SK-N-DZ (cell line): ENCODE data around the gene REEP3.
A peak's percentile ranks its signal among the peaks of the same experiment; 100 is the strongest.
"Not testable (repeated sequence)": the region's sequence is repeated elsewhere in the genome, so short reads cannot be mapped to it uniquely, and the experiment has no call there.

Source experiments
- DNase-seq: peaks from one replicate; pipeline ENCODE4 v3.0.0-alpha.2; 2015; ENCODE audit warnings: low spot score

Gene REEP3

GRCh38 chr10:63548860-63549259 is 27.7 kb downstream of the REEP3 start:
- DNase-seq: no peak

- DNase-seq: no peak
These were observed 28.6 kb downstream of the REEP3 start for GRCh38 chr10:63549810-63550209.

DNA sequence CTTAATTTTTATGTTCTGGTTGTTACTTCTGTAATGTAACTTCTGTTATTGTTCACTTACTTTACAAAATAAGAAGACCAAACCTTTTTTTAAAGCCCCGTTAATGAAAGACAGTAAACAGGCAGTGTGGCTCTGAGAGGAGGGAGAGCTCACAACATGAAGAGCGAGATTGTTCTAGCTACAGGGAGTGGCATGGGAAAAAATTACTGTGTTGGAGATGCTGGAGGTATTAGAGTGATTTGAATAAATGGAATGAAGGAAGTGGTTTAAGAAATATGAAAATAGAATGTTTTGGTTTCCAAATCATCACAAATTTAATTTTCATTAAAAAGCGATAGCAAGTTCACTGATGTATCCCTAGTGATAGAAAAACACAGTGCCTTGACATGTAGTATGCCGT is 31.8 kb downstream of the REEP3 start:
- no peak for DNase-seq

GRCh38 chr10:63553473-63553872 is 32.3 kb downstream of the REEP3 start:
- no peak for DNase-seq

DNA sequence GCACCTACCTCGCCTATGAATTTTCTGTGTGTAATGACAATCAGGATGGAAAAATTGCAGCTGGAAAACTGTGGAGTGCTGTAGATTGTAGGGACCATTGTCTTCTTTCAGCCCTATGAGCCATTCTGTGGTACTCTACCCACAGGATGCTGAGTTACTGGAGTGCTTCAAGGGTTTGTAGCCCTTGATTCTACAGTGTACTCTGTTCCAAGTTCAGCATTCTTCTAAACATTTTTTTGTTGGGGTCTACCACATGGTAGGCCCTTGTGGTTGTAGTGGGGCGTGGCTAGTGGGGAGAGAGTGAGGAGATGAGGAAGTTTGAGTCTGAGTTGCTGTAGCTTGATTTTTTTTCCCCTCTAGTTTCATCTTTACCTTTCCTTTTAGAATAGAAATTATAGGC is 33.5 kb downstream of the REEP3 start:
- no peak for DNase-seq

- no peak for DNase-seq
These were observed 34.1 kb downstream of the REEP3 start for GRCh38 chr10:63555330-63555729.

DNA sequence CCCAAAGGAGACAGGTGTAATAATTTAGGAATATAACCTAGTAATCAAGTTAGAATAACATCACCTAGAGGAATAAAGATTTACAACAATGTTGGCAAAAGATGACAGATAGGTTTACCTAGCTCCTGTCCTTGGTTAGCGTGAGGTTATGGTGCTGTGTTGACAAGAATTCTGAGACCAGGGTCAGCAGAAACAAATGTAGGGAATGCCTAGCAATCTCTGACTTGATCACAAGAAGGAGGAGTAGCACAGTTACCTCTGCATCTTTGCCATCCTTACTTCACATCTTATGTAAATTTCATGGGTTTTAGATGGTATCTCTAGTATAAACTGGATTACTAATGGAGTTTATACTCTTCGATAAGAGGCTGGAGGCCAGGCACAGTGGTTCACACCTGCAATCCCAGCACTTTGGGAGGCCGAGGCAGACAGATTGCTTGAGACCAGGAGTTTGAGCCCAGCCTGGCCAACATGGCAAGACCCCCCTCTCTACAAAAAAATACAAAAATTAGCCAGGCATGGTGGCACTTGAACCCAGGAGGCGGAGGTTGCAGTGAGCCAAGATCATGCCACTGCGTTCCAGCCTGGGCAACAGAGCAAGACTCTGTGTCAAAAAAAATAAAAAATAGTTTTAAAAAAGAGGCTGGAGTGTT is 37.1 kb downstream of the REEP3 start:
- no peak for DNase-seq

DNA sequence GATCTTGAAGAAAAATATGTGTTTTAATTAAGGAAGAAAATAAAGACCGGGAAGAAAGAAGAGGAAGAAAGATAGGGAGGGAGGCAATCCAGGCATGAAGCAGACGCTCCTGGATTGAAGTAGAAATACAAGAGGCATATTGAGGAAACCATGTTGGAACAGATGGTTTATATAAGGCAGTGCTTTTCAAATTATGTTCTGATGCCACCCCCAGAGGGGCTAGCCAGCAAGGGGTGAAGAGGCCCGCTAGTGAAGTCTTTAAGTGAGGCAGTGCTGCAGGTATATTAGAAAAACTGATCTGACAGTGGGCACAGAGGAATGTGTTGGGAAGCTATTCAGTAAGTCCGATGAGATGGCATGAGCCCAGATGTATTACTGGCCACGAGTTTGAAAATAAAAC is 40.1 kb downstream of the REEP3 start:
- DNase-seq: no peak

DNA sequence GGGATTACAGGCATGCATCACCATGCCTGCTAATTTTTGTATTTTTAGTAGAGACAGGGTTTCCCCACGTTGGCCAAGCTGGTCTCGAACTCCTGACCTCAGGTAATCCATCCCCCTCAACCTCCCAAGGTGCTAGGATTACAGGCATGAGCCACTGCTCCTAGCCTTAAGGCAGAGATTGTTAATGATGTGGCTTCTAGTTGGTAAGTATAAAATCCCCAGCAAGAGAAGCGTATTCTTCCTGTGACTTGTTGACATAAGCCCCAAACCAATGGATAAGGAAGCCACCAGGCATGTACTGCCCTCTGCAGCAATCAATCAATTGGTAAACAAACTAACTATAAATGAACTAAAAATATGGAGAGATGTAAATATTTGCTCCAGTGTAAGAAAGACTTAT is 41.2 kb downstream of the REEP3 start:
- DNase-seq: no peak

DNA sequence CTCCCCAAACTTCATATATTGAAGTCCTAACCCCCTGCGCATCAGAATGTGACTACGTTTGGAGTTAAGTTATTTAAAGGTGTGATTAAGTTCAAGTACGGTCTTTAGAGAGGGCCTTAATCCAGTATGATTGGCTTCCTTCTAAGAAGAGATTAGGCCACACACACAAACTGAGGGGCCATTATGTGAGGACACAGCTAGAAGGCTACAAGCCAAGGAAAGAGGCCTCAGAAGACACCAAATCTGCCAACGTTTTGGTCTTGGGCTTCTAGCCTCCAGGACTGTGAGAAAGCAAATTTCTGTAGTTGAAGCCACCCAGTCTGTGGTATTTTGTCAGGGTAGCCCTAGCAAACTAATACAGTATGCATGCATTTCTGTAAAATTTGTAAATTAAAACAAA is 41.7 kb downstream of the REEP3 start:
- DNase-seq: no peak

- DNase-seq: peak; percentile 28
These were observed 42.4 kb downstream of the REEP3 start for GRCh38 chr10:63563623-63564022.

DNA sequence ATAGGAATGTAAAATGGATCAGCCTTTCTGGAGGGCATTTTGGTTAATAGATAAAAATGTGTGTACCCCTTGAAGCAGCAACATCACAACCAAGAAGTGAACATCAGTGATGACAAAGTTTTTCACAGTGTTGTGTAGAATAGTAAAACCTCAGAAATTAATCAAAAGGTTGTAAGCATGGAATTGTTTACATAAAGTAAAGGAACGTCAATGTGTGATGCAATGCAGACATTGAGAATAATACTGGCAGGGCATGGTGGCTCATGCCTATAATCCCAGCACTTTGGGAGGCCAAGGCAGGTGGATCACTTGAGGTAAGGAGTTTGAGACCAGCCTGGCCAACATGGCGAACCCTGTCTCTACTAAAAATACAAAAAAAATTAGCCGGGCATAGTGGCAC is 43.5 kb downstream of the REEP3 start:
- not testable (repeated sequence) for DNase-seq

DNA sequence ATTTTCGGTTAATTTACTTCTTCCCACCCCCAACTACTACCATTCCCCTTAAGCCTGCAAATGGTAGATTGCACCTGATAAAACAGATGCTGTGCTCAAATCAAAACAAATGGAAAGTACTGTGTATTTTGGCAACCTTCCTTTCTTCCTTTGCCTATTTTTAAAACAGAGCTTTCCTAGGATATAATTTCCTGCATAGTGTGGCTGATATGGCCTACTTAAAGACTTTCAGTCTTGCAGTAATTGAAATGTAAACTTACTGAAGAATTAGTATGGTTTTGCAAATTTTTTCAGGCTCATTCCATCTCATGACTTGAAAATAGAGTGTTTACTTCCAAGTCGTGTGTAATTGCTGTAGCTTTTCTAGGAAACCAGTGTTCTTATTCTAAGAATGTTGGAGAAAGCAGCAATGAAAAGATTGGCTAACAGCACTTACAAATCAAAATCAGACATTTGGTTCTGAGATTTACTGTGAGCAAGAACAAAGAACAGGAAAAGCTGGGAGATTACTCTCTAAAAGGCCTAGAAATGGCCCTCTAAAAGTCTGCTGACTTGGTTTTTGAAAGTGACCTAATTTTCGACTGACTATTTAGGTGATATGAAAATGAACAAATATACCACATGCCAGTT is 52.0 kb downstream of the REEP3 start:
- DNase-seq: no peak

DNA sequence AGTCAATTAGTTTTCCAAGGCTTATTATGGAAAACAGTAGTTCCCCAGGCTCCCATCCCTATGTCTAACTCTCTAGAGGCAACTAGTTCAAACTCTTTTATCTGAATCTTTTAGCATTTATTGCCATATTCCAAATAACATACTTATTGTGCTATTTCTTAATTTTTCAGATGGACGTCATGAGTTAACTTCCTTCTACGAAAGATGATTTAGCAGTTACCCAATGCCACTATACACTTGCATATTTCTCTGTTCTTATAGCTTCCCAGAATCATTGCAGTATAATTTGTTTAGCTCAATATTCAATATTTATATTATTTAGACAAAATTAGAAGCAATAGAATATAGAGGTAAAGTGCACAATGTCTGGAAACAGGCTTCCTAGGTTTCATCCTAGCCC is 52.8 kb downstream of the REEP3 start:
- no peak for DNase-seq

DNA sequence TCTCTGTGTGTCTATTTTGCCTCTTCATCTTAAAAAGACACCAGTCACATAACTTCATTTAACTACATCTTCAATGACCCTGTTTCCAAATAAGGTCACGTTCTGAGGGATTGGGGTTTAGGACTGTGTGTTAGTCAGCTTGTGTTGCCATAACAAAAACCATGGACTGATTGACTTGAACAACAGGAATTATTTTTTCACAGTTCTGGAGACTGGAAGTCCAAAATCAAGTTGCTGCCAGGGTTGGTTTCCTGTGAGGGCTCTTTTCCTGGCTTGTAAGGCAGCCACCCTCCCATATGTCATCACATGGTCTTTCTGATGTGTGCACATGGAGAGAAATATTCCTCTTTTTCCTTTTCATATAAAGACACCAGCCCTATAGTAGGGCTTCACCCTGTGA is 55.3 kb downstream of the REEP3 start:
- no peak for DNase-seq

DNA sequence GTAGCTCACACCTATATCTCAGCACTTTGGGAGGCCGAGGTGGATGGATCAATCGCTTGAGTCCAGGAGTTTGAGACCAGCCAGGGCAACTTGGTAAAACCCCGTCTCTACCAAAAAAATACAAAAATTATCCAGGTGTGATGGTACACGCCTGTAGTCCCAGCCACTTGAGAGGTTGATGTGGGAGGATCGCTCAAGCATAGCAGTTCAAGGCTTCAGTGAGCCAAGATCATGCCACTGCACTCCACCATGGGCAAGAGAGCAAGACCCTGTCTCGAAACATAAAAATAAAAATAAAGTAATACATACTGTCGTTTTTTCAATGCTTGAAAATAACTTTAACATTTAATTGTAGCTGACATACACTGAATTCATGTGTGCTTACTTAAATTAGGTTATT is 57.3 kb downstream of the REEP3 start:
- DNase-seq: no peak

GRCh38 chr10:63579371-63580014 is 58.3 kb downstream of the REEP3 start:
- DNase-seq: no peak

DNA sequence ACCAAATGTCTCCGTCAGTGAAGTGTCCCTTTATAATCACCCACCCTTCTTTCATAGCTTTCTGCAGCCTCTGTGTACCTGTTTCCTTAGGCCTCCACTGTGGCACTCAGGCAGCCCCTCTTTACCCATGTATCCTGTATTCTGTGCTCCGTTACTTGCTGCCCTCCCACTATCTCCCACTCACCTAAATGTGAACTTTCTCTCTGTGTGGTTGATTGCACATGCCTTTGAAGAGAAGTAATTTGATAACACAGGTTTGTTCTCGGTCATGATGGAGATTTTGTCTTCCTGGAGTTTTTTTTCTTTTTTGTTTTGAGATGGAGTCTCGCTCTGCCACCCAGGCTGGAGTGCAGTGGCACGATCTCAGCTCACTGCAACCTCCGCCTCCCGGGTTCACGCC is 61.5 kb downstream of the REEP3 start:
- DNase-seq: no peak

DNA sequence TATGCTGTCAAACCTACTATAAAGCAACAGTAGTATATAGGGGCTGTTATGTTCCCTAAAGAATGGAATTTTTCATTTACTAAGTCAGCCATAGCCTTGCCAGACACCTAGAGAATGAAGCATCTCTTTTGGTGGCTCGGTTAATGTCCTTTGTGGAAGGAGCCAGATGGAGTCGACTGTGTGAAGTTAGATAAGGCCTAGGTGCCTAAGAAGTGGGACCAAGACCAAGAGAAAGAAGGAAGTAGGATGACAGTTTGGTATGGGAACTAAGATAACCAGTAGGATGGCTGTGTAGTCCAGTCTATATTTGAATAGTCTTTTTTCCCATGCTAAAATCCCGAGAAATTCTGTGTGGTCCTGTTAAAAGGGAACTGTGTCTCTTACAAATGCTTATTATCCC is 62.2 kb downstream of the REEP3 start:
- DNase-seq: no peak

- DNase-seq: no peak
These were observed 62.9 kb downstream of the REEP3 start for GRCh38 chr10:63583909-63584724.

DNA sequence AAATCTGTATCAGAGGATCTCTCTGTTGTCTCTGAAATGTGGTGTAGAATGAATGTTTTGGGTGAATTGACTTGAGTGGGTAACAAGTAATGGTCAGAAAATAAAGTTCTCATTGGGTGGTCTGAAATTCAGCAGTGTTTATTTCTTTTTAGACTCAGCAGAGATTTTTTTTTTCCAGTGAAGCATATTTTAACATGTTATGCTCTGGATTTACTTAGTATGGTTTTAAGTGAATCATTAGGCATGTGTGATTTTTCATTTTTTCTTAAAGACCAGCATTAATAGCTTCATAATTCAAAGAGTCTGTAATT is 63.5 kb downstream of the REEP3 start:
- no peak for DNase-seq

- no peak for DNase-seq
These were observed 63.8 kb downstream of the REEP3 start for GRCh38 chr10:63585041-63585440.

- no peak for DNase-seq
These were observed 64.8 kb downstream of the REEP3 start for GRCh38 chr10:63586043-63586442.
